BLaER1 treated with 17β-estradiol and CSF1 and Interleukin-3, amounts not matched to agents 10 nM and 100 nM (cell line): ENCODE data around the gene UBE2C.

Experiments used
- H3K27ac ChIP-seq, 11 experiments: shearing (Covaris generic); formaldehyde crosslinking; 2 replicates each; pipeline ENCODE4 v1.8.1; 2022
- H3K27me3 ChIP-seq, 11 experiments: shearing (Covaris generic); formaldehyde crosslinking; 2 replicates each; pipeline ENCODE4 v1.8.1; 2022
- H3K36me3 ChIP-seq, 11 experiments: shearing (Covaris generic); formaldehyde crosslinking; 2 replicates each; pipeline ENCODE4 v1.8.1; 2022
- H3K4me1 ChIP-seq, 10 experiments: shearing (Covaris generic); formaldehyde crosslinking; 2 replicates each; pipeline ENCODE4 v1.8.1; 2022
- H3K4me2 ChIP-seq, 11 experiments: shearing (Covaris generic); formaldehyde crosslinking; 2 replicates each; pipeline ENCODE4 v1.8.1; 2022
- H3K4me3 ChIP-seq, 10 experiments: shearing (Covaris generic); formaldehyde crosslinking; 2 replicates each; pipeline ENCODE4 v1.8.1; 2022
- H3K9ac ChIP-seq, 11 experiments: shearing (Covaris generic); formaldehyde crosslinking; 2 replicates each; pipeline ENCODE4 v1.8.1; 2022
- H3K9me3 ChIP-seq, 11 experiments: shearing (Covaris generic); formaldehyde crosslinking; replicated peaks in 1 of 11; 2 replicates each; pipeline ENCODE4 v1.8.1; 2022
- H4K20me1 ChIP-seq, 11 experiments: shearing (Covaris generic); formaldehyde crosslinking; 2 replicates each; pipeline ENCODE4 v1.8.1; 2022
- Cebpa-rat ChIP-seq, 11 experiments: shearing (Covaris generic); IDR thresholded peaks; 2 replicates each; pipeline ENCODE4 v1.8.1; 2022

Gene UBE2C

DNA sequence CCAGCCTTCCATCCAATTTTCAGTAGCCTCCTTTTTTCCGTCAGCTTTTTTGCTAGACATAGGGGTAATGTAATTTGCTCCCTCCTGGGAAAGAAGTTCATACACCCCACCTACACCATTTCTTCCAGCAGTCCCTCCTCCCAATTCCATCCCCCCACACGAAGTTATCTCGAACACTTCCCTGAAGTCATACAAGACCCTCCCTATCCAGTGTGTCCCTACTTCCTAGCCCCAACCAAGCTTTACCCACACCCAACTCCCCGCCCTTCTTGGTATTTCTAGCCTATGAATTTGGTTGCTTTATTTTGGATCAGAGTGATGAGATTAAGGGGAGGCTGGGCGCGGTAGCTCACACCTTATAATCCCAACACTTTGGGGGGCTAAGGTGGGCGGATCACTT is 1.0 kb downstream of the UBE2C start:
- Histone ChIP-seq H3K27me3 (peaks cover 0 to 19% (median 14%) of the 10 kb centered on the region in 11 experiments; a peak in 10 of 22 replicates), H3K9me3 (peaks cover 0 to 23% (median 20%) of the 10 kb centered on the region in 11 experiments; a peak in 20 of 22 replicates), H3K4me3 (peak overlapping the region in 9 of 10 experiments; percentile 60 to 84 (median 72); a peak in 18 of 20 replicates), H3K27ac (peak overlapping the region in 9 of 11 experiments; percentile 76 to 92 (median 85); a peak in 18 of 22 replicates), H4K20me1 (peaks cover 0 to 23% (median 0%) of the 10 kb centered on the region in 11 experiments; a peak in 9 of 22 replicates), H3K4me2 (peak overlapping the region; percentile 78 to 93 (median 87)), H3K9ac (peak overlapping the region; percentile 61 to 90 (median 84); a peak in 20 of 22 replicates), H3K4me1 (peaks cover 21 to 49% (median 39%) of the 10 kb centered on the region in 10 experiments), H3K36me3 (peaks cover 34 to 72% (median 67%) of the 10 kb centered on the region in 11 experiments)
- TF ChIP-seq Cebpa-rat (IDR thresholded peaks at IDR 0.05) = no peak

DNA sequence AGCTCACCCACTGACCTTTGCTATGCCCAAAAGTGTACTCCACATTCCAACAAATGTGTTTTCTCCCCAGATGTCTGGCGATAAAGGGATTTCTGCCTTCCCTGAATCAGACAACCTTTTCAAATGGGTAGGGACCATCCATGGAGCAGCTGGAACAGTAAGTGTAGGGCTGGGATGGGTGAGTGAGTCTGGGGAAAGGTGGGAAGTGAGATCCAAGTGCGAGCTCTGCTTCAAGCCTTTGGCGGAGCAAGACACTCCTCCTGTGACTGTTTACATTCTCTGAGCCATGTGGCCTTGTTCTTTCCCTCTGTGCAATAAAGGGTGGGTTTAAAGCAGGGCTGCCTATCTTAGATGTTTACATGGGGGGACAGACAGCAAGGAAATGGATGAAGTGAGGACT is 1.9 kb downstream of the UBE2C start:
- H3K4me1 ChIP-seq = peaks cover 17 to 46% (median 37%) of the 10 kb centered on the region in 10 experiments
- H3K27ac ChIP-seq = no peak overlapping the region
- peak overlapping the region in 2 of 10 experiments; percentile 22 to 27; a peak in 2 of 20 replicates for H3K4me3 ChIP-seq
- no peak overlapping the region; a peak in 1 of 22 replicates for H3K9ac ChIP-seq
- TF ChIP-seq Cebpa-rat (IDR thresholded peaks at IDR 0.05) = no peak
- peaks cover 0 to 23% (median 20%) of the 10 kb centered on the region in 11 experiments; a peak in 20 of 22 replicates for H3K9me3 ChIP-seq
- H3K36me3 ChIP-seq = peaks cover 25 to 64% (median 59%) of the 10 kb centered on the region in 11 experiments
- peaks cover 0 to 19% (median 14%) of the 10 kb centered on the region in 11 experiments; a peak in 10 of 22 replicates for H3K27me3 ChIP-seq
- peaks cover 0 to 23% (median 0%) of the 10 kb centered on the region in 11 experiments; a peak in 9 of 22 replicates for H4K20me1 ChIP-seq
- peak overlapping the region in 9 of 11 experiments; percentile 29 to 78 (median 45); a peak in 12 of 22 replicates for H3K4me2 ChIP-seq

DNA sequence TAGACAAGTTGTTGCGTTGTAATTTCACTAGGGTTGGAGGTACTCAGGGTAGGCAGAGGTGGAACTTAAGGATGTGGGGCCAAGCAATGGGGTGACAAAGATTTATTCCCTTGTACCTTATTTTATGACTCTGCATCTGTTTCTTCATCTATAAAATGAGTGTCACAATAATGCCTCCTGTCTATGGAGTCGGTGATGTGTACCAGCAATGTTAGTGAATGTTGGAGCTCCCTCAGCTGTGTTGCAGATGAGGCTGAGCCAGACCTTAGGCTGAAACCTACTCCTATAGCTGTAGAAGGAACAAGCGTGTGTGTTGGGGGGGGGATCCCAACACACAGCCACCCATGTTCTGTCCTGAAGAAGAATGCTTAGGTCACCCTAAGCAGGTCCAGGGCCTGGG is 4.5 kb downstream of the UBE2C start:
- Histone ChIP-seq H3K4me3 (no peak overlapping the region), H3K9me3 (peaks cover 0 to 5% (median 3%) of the 10 kb centered on the region in 11 experiments; a peak in 17 of 22 replicates), H3K9ac (no peak overlapping the region), H3K4me2 (no peak overlapping the region), H3K27me3 (peaks cover 4 to 27% (median 22%) of the 10 kb centered on the region in 11 experiments), H3K27ac (no peak overlapping the region), H4K20me1 (peaks cover 0 to 23% (median 0%) of the 10 kb centered on the region in 11 experiments; a peak in 8 of 22 replicates), H3K4me1 (peaks cover 8 to 35% (median 23%) of the 10 kb centered on the region in 10 experiments), H3K36me3 (peaks cover 0 to 38% (median 32%) of the 10 kb centered on the region in 11 experiments; a peak in 20 of 22 replicates)
- TF ChIP-seq Cebpa-rat (IDR thresholded peaks at IDR 0.05) = no peak

DNA sequence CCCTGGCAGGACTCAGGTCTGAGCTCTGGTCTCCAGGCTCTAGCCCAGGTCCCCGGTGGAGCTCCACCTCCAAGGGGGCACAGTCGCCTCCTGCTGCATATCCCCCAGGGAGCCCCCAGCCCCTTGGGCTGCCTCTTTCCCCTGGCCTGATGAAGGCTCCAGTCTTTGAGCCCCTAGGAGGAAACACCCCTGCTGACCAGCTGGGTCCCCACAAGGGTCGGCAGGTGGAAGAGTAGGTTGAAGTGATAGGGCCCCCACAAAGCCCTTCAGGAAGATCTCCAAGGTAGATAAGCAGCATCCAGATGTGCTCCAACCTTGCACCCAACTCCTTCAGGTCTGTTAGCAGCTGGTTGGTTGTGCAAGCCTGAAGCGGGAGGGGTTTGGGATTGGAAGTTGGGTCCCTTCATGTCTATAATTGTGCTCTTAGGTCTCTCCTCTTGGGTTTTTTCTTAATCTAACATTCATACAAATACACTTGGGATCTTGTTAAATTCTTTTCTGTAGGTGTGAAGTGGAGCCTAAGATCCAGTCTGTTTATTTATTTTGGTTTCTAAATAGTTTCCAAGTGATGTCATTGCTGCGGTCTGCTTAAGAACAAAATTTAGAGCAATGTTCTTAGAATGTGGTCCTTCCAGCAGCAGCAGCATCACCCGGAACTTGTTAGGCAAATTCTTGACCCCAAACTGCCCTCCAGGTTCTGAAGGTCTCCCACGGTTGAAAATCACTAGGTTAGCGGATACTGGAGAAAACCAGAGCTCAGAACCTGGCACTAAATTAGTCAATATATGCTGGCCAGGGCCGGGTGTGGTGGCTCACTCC is 5.1 kb downstream of the UBE2C start:
- H3K27ac ChIP-seq = no peak overlapping the region
- H3K4me2 ChIP-seq = no peak overlapping the region
- TF ChIP-seq Cebpa-rat (IDR thresholded peaks at IDR 0.05) = no peak
- peaks cover 0 to 35% (median 30%) of the 10 kb centered on the region in 11 experiments; a peak in 20 of 22 replicates for H3K36me3 ChIP-seq
- no peaks in the 10 kb centered on the region for H3K9me3 ChIP-seq
- peaks cover 10 to 27% (median 22%) of the 10 kb centered on the region in 11 experiments for H3K27me3 ChIP-seq
- peaks cover 10 to 35% (median 22%) of the 10 kb centered on the region in 10 experiments for H3K4me1 ChIP-seq
- H3K4me3 ChIP-seq = no peak overlapping the region
- no peak overlapping the region for H3K9ac ChIP-seq
- H4K20me1 ChIP-seq = peaks cover 0 to 25% (median 0%) of the 10 kb centered on the region in 11 experiments; a peak in 10 of 22 replicates

DNA sequence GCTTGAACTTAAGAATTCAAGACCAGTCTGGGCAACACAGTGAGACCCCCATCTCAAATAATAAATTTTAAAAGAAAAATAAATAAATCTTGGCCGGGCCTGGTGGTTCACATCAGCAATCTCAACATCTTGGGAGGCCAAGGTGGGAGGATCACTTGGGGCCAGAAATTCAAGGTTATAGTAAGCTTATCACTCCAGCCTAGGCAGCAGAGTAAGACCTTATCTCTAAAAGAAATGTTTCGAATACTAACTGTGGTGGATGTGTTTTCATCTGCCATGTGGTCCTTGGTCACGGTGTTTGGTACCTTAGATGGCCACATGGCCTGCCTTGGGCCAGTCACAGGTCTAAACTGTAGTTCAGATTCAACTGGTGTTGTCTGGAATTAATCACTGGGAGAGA is 5.8 kb downstream of the UBE2C start:
- peaks cover 0 to 35% (median 30%) of the 10 kb centered on the region in 11 experiments; a peak in 20 of 22 replicates for H3K36me3 ChIP-seq
- H3K27me3 ChIP-seq = peaks cover 17 to 27% (median 23%) of the 10 kb centered on the region in 11 experiments
- no peak overlapping the region for H3K4me2 ChIP-seq
- H3K27ac ChIP-seq = no peak overlapping the region
- no peak overlapping the region for H3K9ac ChIP-seq
- H3K4me1 ChIP-seq = peaks cover 10 to 35% (median 21%) of the 10 kb centered on the region in 10 experiments
- no peak overlapping the region for H3K4me3 ChIP-seq
- H3K9me3 ChIP-seq = no peaks in the 10 kb centered on the region
- H4K20me1 ChIP-seq = peaks cover 0 to 31% (median 0%) of the 10 kb centered on the region in 11 experiments; a peak in 10 of 22 replicates
- TF ChIP-seq Cebpa-rat (IDR thresholded peaks at IDR 0.05) = no peak

DNA sequence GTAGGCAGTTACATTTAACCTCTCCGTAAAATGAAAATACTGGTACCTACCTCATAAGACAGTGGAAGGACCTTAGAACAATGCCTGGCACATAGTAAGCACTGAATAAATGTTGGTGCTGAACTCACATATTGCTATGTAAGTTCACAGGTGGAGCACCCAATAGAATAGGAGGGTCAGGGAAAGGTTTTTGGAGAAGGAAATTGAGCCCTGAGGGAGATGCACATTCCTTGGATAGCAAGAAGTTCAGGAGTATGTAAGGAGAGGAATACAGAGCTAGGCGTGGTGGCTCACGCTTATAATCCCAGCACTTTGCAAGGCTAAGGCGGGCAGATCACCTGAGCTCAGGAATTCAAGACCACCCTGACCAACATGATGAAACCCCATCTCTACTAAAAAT is 7.0 kb downstream of the UBE2C start:
- Histone ChIP-seq H3K27ac (no peak overlapping the region), H3K27me3 (peaks cover 29 to 39% (median 34%) of the 10 kb centered on the region in 11 experiments), H4K20me1 (peaks cover 0 to 39% (median 0%) of the 10 kb centered on the region in 11 experiments; a peak in 10 of 22 replicates), H3K4me2 (no peak overlapping the region), H3K36me3 (peaks cover 0 to 31% (median 27%) of the 10 kb centered on the region in 11 experiments; a peak in 20 of 22 replicates), H3K9me3 (no peaks in the 10 kb centered on the region), H3K9ac (no peak overlapping the region), H3K4me1 (peaks cover 8 to 31% (median 19%) of the 10 kb centered on the region in 10 experiments), H3K4me3 (no peak overlapping the region)
- TF ChIP-seq Cebpa-rat (IDR thresholded peaks at IDR 0.05) = no peak

DNA sequence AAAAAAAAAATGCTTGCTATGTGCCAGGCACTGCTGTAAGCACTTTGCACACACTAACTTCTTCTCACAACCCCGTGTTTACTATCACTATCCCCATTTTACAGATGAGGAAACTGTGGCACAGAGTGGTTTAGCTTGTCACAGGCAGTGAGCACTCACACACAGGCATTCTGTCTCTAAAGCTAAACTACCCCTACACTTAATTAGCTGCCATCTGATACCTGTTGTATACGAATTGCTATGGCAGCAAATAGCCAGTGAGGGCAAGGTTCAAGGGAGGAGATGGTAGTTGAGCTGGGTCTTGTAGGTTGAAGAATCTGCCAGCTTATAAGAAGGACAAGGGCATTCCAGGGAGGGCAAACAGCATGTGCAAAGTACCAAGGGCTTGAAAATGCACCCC is 9.5 kb downstream of the UBE2C start:
- no peak overlapping the region for H3K4me3 ChIP-seq
- H3K9me3 ChIP-seq = no peaks in the 10 kb centered on the region
- peaks cover 29 to 53% (median 45%) of the 10 kb centered on the region in 11 experiments for H3K27me3 ChIP-seq
- no peak overlapping the region for H3K4me2 ChIP-seq
- H3K9ac ChIP-seq = no peak overlapping the region
- H3K36me3 ChIP-seq = peaks cover 0 to 9% (median 6%) of the 10 kb centered on the region in 11 experiments; a peak in 17 of 22 replicates
- H3K4me1 ChIP-seq = peaks cover 6 to 23% (median 16%) of the 10 kb centered on the region in 10 experiments
- no peak overlapping the region for H3K27ac ChIP-seq
- TF ChIP-seq Cebpa-rat (IDR thresholded peaks at IDR 0.05) = no peak
- peaks cover 0 to 22% (median 0%) of the 10 kb centered on the region in 11 experiments; a peak in 8 of 22 replicates for H4K20me1 ChIP-seq

DNA sequence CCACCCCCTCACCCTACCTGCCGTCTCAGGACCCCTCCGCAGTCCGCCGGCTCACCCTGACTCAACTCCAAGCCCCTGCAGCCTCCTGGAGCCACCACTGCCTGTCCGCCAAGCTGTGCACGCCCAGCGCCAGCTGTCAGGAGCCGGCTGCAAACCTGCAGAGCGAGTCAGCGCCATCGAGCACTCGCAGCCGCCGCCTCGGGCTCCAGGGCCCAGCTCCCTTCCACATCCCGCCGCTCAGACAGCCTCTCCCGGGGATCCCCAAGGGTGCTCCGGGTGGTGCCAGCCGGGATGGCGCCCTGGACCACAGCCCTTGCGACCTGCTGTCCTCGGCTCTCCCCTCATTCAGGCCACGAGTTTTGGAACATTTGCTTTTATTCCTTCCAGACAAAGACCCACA is 10.4 kb downstream of the UBE2C start:
- Histone ChIP-seq H3K4me3 (peak overlapping the region in 2 of 10 experiments; percentile 5 to 22; a peak in 2 of 20 replicates), H3K27me3 (peaks cover 29 to 53% (median 45%) of the 10 kb centered on the region in 11 experiments), H3K9ac (0 out of 22 replicates have a peak overlapping the region, but pooled peaks of 1 of the 11 experiments have one; percentile 46), H3K4me2 (peak overlapping the region; percentile 30 to 62 (median 49); a peak in 20 of 22 replicates), H4K20me1 (peaks cover 0 to 16% (median 0%) of the 10 kb centered on the region in 11 experiments; a peak in 5 of 22 replicates), H3K36me3 (no peaks in the 10 kb centered on the region; a peak in 1 of 22 replicates), H3K27ac (no peak overlapping the region), H3K9me3 (no peaks in the 10 kb centered on the region), H3K4me1 (peaks cover 6 to 21% (median 15%) of the 10 kb centered on the region in 10 experiments; a peak in 19 of 20 replicates)
- TF ChIP-seq Cebpa-rat (IDR thresholded peaks at IDR 0.05) = no peak
